ENCODE measurements around the gene SLC25A25. TPM values are rescaled to one million over a fixed set of nuclear protein-coding genes. Genes with fewer than 3 reads are reported as not detected.

Gene SLC25A25
- total RNA-seq, 6 experiments from 2014 or later = 21.2 to 81.5 (median 53.3) TPM

DNA sequence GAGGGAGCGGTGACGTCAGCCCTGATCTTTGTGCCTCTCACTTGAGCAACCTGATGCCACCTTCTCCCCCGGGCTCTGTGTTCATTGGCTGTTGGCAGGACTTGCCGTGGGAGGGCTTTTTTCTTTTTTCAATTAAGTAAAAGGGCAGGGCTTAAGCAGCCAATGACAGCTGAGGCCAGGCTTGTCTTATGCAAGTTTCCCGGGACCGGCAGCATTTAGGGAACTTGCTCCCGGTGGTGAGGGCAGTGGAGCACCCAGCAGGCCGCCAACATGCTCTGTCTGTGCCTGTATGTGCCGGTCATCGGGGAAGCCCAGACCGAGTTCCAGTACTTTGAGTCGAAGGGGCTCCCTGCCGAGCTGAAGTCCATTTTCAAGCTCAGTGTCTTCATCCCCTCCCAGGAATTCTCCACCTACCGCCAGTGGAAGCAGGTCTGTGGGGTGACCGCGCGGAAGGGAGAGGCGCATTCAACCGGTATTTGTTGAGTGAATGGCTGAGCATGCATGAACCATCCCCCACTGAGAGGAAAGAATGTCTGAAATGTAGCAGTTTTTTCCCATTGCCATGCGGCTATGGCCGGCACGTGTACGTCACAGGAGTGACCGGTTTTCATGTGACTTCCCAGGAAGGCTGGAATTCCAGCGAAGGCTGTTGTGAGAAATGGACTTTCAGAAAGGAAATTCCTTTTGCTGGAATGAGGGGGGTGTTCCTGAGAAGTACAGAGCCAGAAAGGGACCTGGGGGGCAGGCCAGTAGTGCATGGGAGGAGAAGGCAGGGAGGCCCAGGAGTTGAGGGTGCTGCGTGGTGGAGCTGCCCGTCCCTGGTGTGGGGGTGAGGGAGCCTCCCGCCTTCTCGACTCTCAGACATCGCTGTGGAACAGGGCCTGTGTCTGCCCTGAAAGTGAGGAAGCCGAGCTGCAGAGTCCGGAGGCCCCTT is 30.5 kb downstream of the SLC25A25 start:
- Histone ChIP-seq H3K4me1 (peaks cover 0 to 60% (median 26%) of the 10 kb centered on the region in 4 donors), H3K27me3 (no peaks in the 10 kb centered on the region), H3K27ac (peak overlapping the region; percentile 89 to 99 (median 94)), H3K9me3 (no peaks in the 10 kb centered on the region), H3K36me3 (peaks cover 0 to 20% (median 8%) of the 10 kb centered on the region in 4 donors), H3K4me3 (peak overlapping the region; percentile 61 to 74 (median 73))
- 3% methylated on average over 18 of the region's 32 CpGs for WGBS (ENCODE audit: insufficient coverage, low coverage, low lambda C conversion rate, missing lambda C conversion rate)
- TF ChIP-seq, protein P1, sequence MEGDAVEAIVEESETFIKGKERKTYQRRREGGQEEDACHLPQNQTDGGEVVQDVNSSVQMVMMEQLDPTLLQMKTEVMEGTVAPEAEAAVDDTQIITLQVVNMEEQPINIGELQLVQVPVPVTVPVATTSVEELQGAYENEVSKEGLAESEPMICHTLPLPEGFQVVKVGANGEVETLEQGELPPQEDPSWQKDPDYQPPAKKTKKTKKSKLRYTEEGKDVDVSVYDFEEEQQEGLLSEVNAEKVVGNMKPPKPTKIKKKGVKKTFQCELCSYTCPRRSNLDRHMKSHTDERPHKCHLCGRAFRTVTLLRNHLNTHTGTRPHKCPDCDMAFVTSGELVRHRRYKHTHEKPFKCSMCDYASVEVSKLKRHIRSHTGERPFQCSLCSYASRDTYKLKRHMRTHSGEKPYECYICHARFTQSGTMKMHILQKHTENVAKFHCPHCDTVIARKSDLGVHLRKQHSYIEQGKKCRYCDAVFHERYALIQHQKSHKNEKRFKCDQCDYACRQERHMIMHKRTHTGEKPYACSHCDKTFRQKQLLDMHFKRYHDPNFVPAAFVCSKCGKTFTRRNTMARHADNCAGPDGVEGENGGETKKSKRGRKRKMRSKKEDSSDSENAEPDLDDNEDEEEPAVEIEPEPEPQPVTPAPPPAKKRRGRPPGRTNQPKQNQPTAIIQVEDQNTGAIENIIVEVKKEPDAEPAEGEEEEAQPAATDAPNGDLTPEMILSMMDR (IDR thresholded peaks at IDR 0.05) = no peak
- peak; percentile 100 for TF ChIP-seq POLR2A (IDR thresholded peaks at IDR 0.05)
- DNase-seq = peak; percentile 96 to 98 (median 98)
- intact Hi-C loops (cut with DNase I) = no loop called here
- peak; percentile 36 to 72 (median 51) for ATAC-seq

DNA sequence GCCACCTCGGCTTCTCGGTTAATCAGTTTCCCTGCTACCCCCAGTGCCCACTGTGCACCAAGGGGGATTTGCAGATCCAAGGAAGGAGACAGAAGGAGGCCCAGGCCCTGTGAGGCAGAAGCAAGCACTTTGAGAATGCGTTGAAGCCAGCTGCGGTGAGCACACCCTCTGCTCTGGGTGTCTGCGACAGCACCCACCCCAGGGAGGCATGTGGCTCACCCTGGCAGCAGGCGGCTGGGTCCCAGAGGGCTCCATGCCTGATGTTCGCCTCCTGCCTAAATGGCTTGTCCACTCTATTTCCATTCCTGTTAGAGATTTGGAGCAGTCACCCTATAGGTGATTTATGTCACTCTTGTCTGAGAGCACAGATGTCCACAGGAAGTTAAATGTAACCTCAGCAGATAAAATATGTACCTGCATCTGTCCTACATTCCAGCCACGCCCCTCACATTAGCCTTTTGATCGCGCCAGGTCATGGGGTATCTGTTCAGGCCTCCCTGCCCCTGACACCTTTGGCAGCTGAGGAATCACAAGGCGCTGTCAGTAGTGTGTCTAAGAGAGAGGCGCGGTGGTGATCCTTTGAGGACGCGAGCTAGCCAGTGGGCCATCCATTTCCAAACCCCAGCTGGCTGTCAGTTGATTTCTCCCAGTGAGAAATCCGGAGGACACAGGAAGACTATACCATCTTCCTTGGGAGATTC is 31.3 kb downstream of the SLC25A25 start:
- intact Hi-C loops (cut with DNase I) = no loop called here
- TF ChIP-seq, protein P1 (IDR thresholded peaks at IDR 0.05) = no peak
- TF ChIP-seq POLR2A (IDR thresholded peaks at IDR 0.05) = no peak
- Histone ChIP-seq H3K27ac (peak overlapping the region; percentile 89 to 99 (median 94)), H3K36me3 (peaks cover 0 to 20% (median 9%) of the 10 kb centered on the region in 4 donors), H3K27me3 (no peaks in the 10 kb centered on the region), H3K4me1 (peaks cover 0 to 62% (median 29%) of the 10 kb centered on the region in 4 donors), H3K4me3 (peak overlapping the region; percentile 61 to 74 (median 73)), H3K9me3 (no peaks in the 10 kb centered on the region)
- ATAC-seq (no peak), DNase-seq (peak in 2 of 3 donors; percentile 25 to 66)
- 49% methylated on average over 9 of the region's 16 CpGs for WGBS (ENCODE audit: insufficient coverage, low coverage, low lambda C conversion rate, missing lambda C conversion rate)

DNA sequence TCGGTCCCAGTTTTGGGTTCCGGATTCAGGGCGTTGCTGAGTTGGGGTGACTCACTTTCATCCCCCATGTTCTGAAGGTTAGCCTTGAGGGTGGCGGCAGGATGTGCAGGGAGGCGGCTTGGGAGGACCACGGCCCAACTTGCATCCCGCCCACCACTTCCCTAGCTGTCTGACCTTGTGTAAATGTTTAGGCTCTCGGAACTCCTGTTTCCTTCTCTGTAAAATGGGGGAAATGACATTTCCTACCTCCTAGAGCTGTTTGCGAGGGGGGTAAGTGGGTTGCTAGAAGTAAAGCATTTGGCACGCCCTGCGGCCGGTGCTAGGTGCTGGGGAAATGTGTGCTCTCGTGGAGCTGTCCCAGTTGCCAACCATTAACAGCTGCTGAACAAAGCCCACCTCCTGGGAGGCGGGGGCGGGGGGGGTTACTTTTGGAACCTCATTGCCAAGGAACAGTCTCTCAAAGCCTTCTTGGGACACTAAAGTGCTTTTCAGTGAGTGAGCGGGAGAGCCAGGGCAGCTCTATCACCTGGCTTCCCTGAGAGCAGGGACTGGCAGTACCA is 32.0 kb downstream of the SLC25A25 start:
- ATAC-seq = no peak
- H3K27ac ChIP-seq = peak overlapping the region; percentile 89 to 99 (median 94)

More for the DNA sequence above, 32.0 kb downstream of the SLC25A25 start:
- H3K4me3 ChIP-seq = peak overlapping the region; percentile 61 to 74 (median 73)
- peak; percentile 44 to 73 (median 73) for DNase-seq
- WGBS (ENCODE audit: insufficient coverage, low coverage, low lambda C conversion rate, missing lambda C conversion rate) = 19% methylated on average over 10 of the region's 16 CpGs
- H3K4me1 ChIP-seq = peaks cover 0 to 63% (median 30%) of the 10 kb centered on the region in 4 donors
- intact Hi-C loops (cut with DNase I) = loop anchor here in 1 of 2 donors (10.0 kb wide), 1 partner anchor 115 kb away; the partner anchor contains the start of gene EEIG1
- no peaks in the 10 kb centered on the region for H3K27me3 ChIP-seq
- peaks cover 0 to 20% (median 9%) of the 10 kb centered on the region in 4 donors for H3K36me3 ChIP-seq
- TF ChIP-seq, protein P1 (IDR thresholded peaks at IDR 0.05) = no peak
- peak; percentile 6 for TF ChIP-seq POLR2A (IDR thresholded peaks at IDR 0.05)
- no peaks in the 10 kb centered on the region for H3K9me3 ChIP-seq

All from right lobe of liver (tissue), 6 donors.